GM06990 (cell line): ENCODE data around the gene PANK4.

Experiments used
- DNase-seq: peaks from one replicate; pipeline ENCODE4 v3.0.0-alpha.2; 2011; ENCODE audit not compliant: insufficient read length; ENCODE audit errors: extremely low read depth
- H3K27me3 ChIP-seq: replicated peaks from 2 replicates; pipeline ENCODE4 v1.6.0; 2011; ENCODE audit warnings: low read length; ENCODE audit not compliant: control insufficient read depth, insufficient read depth
- H3K36me3 ChIP-seq: 2 replicates; pipeline ENCODE4 v1.5.1; 2011; ENCODE audit warnings: low read length; ENCODE audit not compliant: control insufficient read depth, insufficient read depth
- H3K4me3 ChIP-seq: replicated peaks from 2 replicates; pipeline ENCODE4 v1.5.1; 2011; ENCODE audit warnings: low read depth, mild to moderate bottlenecking, control low read depth, low read length
- CTCF ChIP-seq: IDR thresholded peaks from 2 replicates; pipeline ENCODE4 v1.5.1; 2011; ENCODE audit warnings: low read length, control low read depth, mild to moderate bottlenecking, inconsistent platforms; ENCODE audit not compliant: insufficient read depth, poor library complexity, severe bottlenecking

PANK4 gene

GRCh38 chr1:2497891-2498290, 28.5 kb downstream of the PANK4 start:
- no peaks in the 10 kb centered on the region for H3K36me3 ChIP-seq
- no peak overlapping the region for H3K4me3 ChIP-seq
- DNase-seq: no peak
- H3K27me3 ChIP-seq: no peaks in the 10 kb centered on the region; the same call in 1 of the 2 replicates
- TF ChIP-seq CTCF: no peak

- TF ChIP-seq CTCF: no peak
- H3K27me3 ChIP-seq: no peaks in the 10 kb centered on the region; the same call in 1 of the 2 replicates
- no peaks in the 10 kb centered on the region for H3K36me3 ChIP-seq
- no peak for DNase-seq
- no peak overlapping the region for H3K4me3 ChIP-seq
These were observed 29.6 kb downstream of the PANK4 start for GRCh38 chr1:2496746-2497145.

- Histone ChIP-seq H3K27me3 (no peaks in the 10 kb centered on the region; the same call in 1 of the 2 replicates), H3K4me3 (no peak overlapping the region), H3K36me3 (no peaks in the 10 kb centered on the region)
- peak; percentile 74 for DNase-seq
- TF ChIP-seq CTCF: no peak
These were observed 30.2 kb downstream of the PANK4 start for GRCh38 chr1:2496087-2496622.

GRCh38 chr1:2495546-2495945, 30.9 kb downstream of the PANK4 start:
- TF ChIP-seq CTCF: no peak
- DNase-seq: no peak
- Histone ChIP-seq H3K36me3 (no peaks in the 10 kb centered on the region), H3K27me3 (no peaks in the 10 kb centered on the region; the same call in 1 of the 2 replicates), H3K4me3 (no peak overlapping the region)

GRCh38 chr1:2495026-2495425, 31.4 kb downstream of the PANK4 start:
- DNase-seq: no peak
- no peak overlapping the region for H3K4me3 ChIP-seq
- no peaks in the 10 kb centered on the region; the same call in 1 of the 2 replicates for H3K27me3 ChIP-seq
- no peak for TF ChIP-seq CTCF
- H3K36me3 ChIP-seq: no peaks in the 10 kb centered on the region

- no peak overlapping the region for H3K4me3 ChIP-seq
- DNase-seq: no peak
- H3K36me3 ChIP-seq: no peaks in the 10 kb centered on the region
- H3K27me3 ChIP-seq: no peaks in the 10 kb centered on the region; the same call in 1 of the 2 replicates
- no peak for TF ChIP-seq CTCF
These were observed 32.1 kb downstream of the PANK4 start for GRCh38 chr1:2494323-2494693.
